Right lobe of liver (tissue), 6 donors: ENCODE results near the gene SRP9. TPM values are rescaled to one million over a fixed set of nuclear protein-coding genes. Genes with fewer than 3 reads are reported as not detected.

ENCODE experiments used
- ATAC-seq, 4 donors: fragments of 200-7000 bp; cut with Tn5 transposase; one replicate each; pipeline ENCODE4 v1.9.1; 2020; ENCODE audit warnings: mild to moderate bottlenecking in 4 of 4, moderate library complexity in 4 of 4
- DNase-seq, 3 donors: peaks; one replicate each; pipeline ENCODE4 v3.0.0-alpha.2; 2020
- H3K27ac ChIP-seq, 3 donors: fragments of 200-600 bp; one replicate each; pipeline ENCODE4 v1.8.0; 2022
- H3K27me3 ChIP-seq, 2 donors: fragments of 200-600 bp; one replicate each; pipeline ENCODE4 v1.8.0; 2022
- H3K36me3 ChIP-seq, 4 donors: fragments of 200-600 bp; sonication (generic) in 1 of 4; one replicate each; pipeline versions ENCODE4 v1.5.1 to v1.8.0; 2017 to 2022; ENCODE audit warnings: control low read depth in 1 of 4
- H3K4me1 ChIP-seq, 4 donors: fragments of 200-600 bp; sonication (generic) in 1 of 4; one replicate each; pipeline versions ENCODE4 v1.5.1 to v1.8.0; 2017 to 2022; ENCODE audit warnings: control low read depth in 1 of 4
- H3K4me3 ChIP-seq, 3 donors: fragments of 200-600 bp; one replicate each; pipeline ENCODE4 v1.8.0; 2022
- H3K9me3 ChIP-seq, 4 donors: fragments of 200-600 bp; sonication (generic) in 1 of 4; one replicate each; pipeline versions ENCODE4 v1.5.1 to v1.8.0; 2017 to 2022; ENCODE audit warnings: control low read depth in 1 of 4
- POLR2A ChIP-seq: fragments of 450-650 bp; IDR thresholded peaks from one replicate; pipeline ENCODE4 v1.6.1; 2017; ENCODE audit warnings: antibody characterized with exemption, mild to moderate bottlenecking
- WGBS: methylation state at CpG from one replicate; pipeline ENCODE4 v1.1.6; 2018; ENCODE audit warnings: low coverage, low lambda C conversion rate; ENCODE audit not compliant: insufficient coverage; ENCODE audit errors: missing lambda C conversion rate; 5-methylcytosine and 5-hydroxymethylcytosine counted together
- intact Hi-C, 2 donors: fragments of 100-400 bp; cut with DNase I; formaldehyde crosslinking; loops; one replicate each; pipeline versions ENCODE4 v1.11.2 to v1.14.1; 2022
- total RNA-seq, 6 experiments: library from RNA; depleted of rRNA in 2 of 6; stranded (reverse); fragments of >200 nt in 2 of 6; fragmentation: NEBNext Ultra II Directional in 3 of 6; extraction: Animal tissue kit (Norgen Biotek cat#: 25700) in 3 of 6; gene quantifications; one replicate each; pipeline versions ENCODE4 v1.1.0 to v1.2.4, GENCODE V29; 2016 to 2023
- TF ChIP-seq, protein P1 (sequence below), 4 donors: fragments of 200-600 bp in 3 of 4; fragments of 450-650 bp in 1 of 4; IDR thresholded peaks; one replicate each; pipeline versions ENCODE4 v1.5.1 to v1.8.0; 2016 to 2022; ENCODE audit warnings: antibody characterized with exemption in 4 of 4, mild to moderate bottlenecking in 2 of 4
- donor health status: DM: no; HTN: yes; CAD: no.
- donor health status: DM: no; HTN: no; CAD: no.
- donor health status: DM: no; HTN: no; CAD: no.
- donor health status: DM: no; HTN: yes; CAD: no.
- donor health status: DM: no; HTN: yes; CAD: no.

Gene SRP9
- total RNA-seq, 6 experiments from 2014 or later, result 132 to 150 (median 141) TPM

DNA sequence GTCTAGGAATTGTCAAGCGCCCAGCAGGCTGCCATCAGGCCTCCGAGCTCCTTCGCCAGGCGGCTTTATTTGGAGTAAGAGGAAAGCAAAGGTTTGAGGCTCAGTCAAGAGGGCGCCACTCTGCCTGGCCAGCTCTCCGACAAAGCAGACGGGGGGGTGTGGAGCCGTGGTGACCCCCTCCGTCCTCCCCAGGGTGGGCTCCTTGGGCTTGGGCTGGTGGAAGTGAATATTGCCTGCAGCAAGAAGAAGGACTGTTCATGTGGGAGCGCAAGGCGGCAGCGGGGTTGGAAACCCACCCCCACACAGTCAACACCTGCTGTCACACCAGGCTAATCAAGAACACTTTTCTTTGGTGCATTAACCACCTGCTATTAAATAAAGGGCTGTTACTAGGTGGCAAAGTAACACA is 46.9 kb downstream of the SRP9 start:
- 29% methylated on average over 7 of the region's 12 CpGs for whole genome bisulfite sequencing
- Histone ChIP-seq H3K27ac (peak overlapping the region; percentile 66 to 96 (median 66)), H3K9me3 (no peaks in the 10 kb centered on the region), H3K4me3 (peak overlapping the region in 2 of 3 donors; percentile 81 to 93), H3K4me1 (peaks cover 0 to 68% (median 31%) of the 10 kb centered on the region in 4 donors), H3K36me3 (peaks cover 0 to 36% (median 3%) of the 10 kb centered on the region in 4 donors), H3K27me3 (no peaks in the 10 kb centered on the region)
- TF ChIP-seq, protein P1, sequence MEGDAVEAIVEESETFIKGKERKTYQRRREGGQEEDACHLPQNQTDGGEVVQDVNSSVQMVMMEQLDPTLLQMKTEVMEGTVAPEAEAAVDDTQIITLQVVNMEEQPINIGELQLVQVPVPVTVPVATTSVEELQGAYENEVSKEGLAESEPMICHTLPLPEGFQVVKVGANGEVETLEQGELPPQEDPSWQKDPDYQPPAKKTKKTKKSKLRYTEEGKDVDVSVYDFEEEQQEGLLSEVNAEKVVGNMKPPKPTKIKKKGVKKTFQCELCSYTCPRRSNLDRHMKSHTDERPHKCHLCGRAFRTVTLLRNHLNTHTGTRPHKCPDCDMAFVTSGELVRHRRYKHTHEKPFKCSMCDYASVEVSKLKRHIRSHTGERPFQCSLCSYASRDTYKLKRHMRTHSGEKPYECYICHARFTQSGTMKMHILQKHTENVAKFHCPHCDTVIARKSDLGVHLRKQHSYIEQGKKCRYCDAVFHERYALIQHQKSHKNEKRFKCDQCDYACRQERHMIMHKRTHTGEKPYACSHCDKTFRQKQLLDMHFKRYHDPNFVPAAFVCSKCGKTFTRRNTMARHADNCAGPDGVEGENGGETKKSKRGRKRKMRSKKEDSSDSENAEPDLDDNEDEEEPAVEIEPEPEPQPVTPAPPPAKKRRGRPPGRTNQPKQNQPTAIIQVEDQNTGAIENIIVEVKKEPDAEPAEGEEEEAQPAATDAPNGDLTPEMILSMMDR (IDR thresholded peaks at IDR 0.05), result no peak
- TF ChIP-seq POLR2A, result no peak
- intact Hi-C loops, result no loop called here
- peak in 1 of 4 donors; percentile 0 for ATAC-seq
- DNase-seq, result peak in 1 of 3 donors; percentile 46

DNA sequence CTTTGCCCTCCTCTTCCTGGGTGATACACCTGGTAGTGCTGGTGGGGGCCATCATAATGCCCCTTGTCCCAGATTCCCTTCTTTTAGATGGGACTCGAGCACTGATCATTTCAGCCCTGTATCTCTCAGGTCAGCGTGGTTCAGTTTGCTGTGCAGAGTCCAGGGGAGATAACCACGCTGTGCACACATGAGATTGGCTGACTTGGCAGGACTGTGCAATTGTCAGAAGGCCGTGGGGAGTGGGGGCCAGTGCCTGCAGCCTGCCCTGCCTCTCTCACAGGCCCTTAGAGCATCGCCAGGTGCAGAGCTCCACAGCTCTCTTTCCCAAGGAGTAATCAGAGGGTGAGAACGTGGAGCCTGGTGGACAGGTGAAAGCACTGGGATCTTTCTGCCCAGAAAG is 47.5 kb downstream of the SRP9 start:
- DNase-seq, result peak; percentile 76 to 93 (median 89)

GRCh38 chr1:225825607-225826007 is 48.0 kb downstream of the SRP9 start:
- WGBS, result 23% methylated on average over 4 of the region's 7 CpGs
- Histone ChIP-seq H3K36me3 (peaks cover 0 to 47% (median 6%) of the 10 kb centered on the region in 4 donors), H3K27ac (peak overlapping the region; percentile 66 to 96 (median 66)), H3K4me1 (peaks cover 0 to 68% (median 26%) of the 10 kb centered on the region in 4 donors), H3K9me3 (no peaks in the 10 kb centered on the region), H3K4me3 (peak overlapping the region; percentile 35 to 93 (median 81)), H3K27me3 (no peaks in the 10 kb centered on the region)
- ATAC-seq, result peak; percentile 6 to 27 (median 22)
- DNase-seq, result peak in 1 of 3 donors; percentile 37
- intact Hi-C loops, result no loop called here
- TF ChIP-seq, protein P1 (IDR thresholded peaks at IDR 0.05), result no peak
- TF ChIP-seq POLR2A, result no peak

More for the DNA sequence above, 47.5 kb downstream of the SRP9 start:
- TF ChIP-seq, protein P1 (IDR thresholded peaks at IDR 0.05), result no peak
- TF ChIP-seq POLR2A, result peak; percentile 68
- peaks cover 0 to 41% (median 4%) of the 10 kb centered on the region in 4 donors for H3K36me3 ChIP-seq
- peak overlapping the region; percentile 66 to 96 (median 66) for H3K27ac ChIP-seq
- no peaks in the 10 kb centered on the region for H3K27me3 ChIP-seq
- WGBS, result 23% methylated on average over 5 of the region's 6 CpGs
- ATAC-seq, result peak; percentile 69 to 87 (median 77)
- peaks cover 0 to 68% (median 29%) of the 10 kb centered on the region in 4 donors for H3K4me1 ChIP-seq
- intact Hi-C loops, result no loop called here
- H3K9me3 ChIP-seq, result no peaks in the 10 kb centered on the region
- H3K4me3 ChIP-seq, result peak overlapping the region; percentile 35 to 93 (median 81)

- no peak for TF ChIP-seq POLR2A
- TF ChIP-seq, protein P1 (IDR thresholded peaks at IDR 0.05), result no peak
- H3K9me3 ChIP-seq, result no peaks in the 10 kb centered on the region
- peaks cover 0 to 56% (median 16%) of the 10 kb centered on the region in 4 donors for H3K36me3 ChIP-seq
- H3K27me3 ChIP-seq, result no peaks in the 10 kb centered on the region
- H3K4me3 ChIP-seq, result peak overlapping the region; percentile 24 to 93 (median 81)
- DNase-seq (no peak), ATAC-seq (no peak)
- WGBS, result 45% methylated on average over 2 of the region's 8 CpGs
- H3K27ac ChIP-seq, result peak overlapping the region; percentile 13 to 96 (median 66)
- peaks cover 0 to 71% (median 20%) of the 10 kb centered on the region in 4 donors for H3K4me1 ChIP-seq
- intact Hi-C loops, result no loop called here
Observed at GRCh38 chr1:225827076-225827475, 49.5 kb downstream of the SRP9 start.
